ENCODE data around the gene PHF11. TPM values are rescaled to one million over a fixed set of nuclear protein-coding genes. Genes with fewer than 3 reads are reported as not detected.

PHF11 gene
- total RNA-seq, 1 experiment from 2014 or later = 24.0 TPM

GRCh38 chr13:49524740-49525501 is 29.2 kb downstream of the PHF11 start:
- no TSS peak for BruUV-seq (replicated peaks)
- intact Hi-C loops (cut with micrococcal nuclease; ENCODE audit: unreplicated experiment) = no loop called here
- H3K4me1 Mint-ChIP-seq (ENCODE audit: low read depth, unreplicated experiment) = no peaks in the 10 kb centered on the region
- no peak for DNase-seq
- no peak overlapping the region for H3K27ac Mint-ChIP-seq (ENCODE audit: unreplicated experiment)
- H3K36me3 Mint-ChIP-seq (ENCODE audit: insufficient read depth, unreplicated experiment) = peaks cover 4% of the 10 kb centered on the region
- CTCF ChIA-PET = interaction anchor here (0.6 to 0.7 kb wide), 2 partner anchors 13 to 378 kb away, joined by 3 to 4 read pairs; no protein-coding TSS in a partner anchor
- H3K4me3 Mint-ChIP-seq (ENCODE audit: low read depth, unreplicated experiment) = no peak overlapping the region
- H3K9me3 Mint-ChIP-seq (ENCODE audit: low read depth, unreplicated experiment) = no peaks in the 10 kb centered on the region
- no peak for TF ChIP-seq CTCF (IDR thresholded peaks at IDR 0.05; ENCODE audit: unreplicated experiment)
- no peaks in the 10 kb centered on the region for H3K27me3 Mint-ChIP-seq (ENCODE audit: unreplicated experiment)

- TF ChIP-seq CTCF (IDR thresholded peaks at IDR 0.05; ENCODE audit: unreplicated experiment) = no peak
- intact Hi-C loops (cut with micrococcal nuclease; ENCODE audit: unreplicated experiment) = no loop called here
- Mint-ChIP-seq H3K4me1 (ENCODE audit: low read depth, unreplicated experiment) (no peaks in the 10 kb centered on the region), H3K27ac (ENCODE audit: unreplicated experiment) (no peak overlapping the region), H3K9me3 (ENCODE audit: low read depth, unreplicated experiment) (no peaks in the 10 kb centered on the region), H3K27me3 (ENCODE audit: unreplicated experiment) (no peaks in the 10 kb centered on the region), H3K4me3 (ENCODE audit: low read depth, unreplicated experiment) (no peak overlapping the region), H3K36me3 (ENCODE audit: insufficient read depth, unreplicated experiment) (peaks cover 4% of the 10 kb centered on the region)
- BruUV-seq (replicated peaks) = no TSS peak
- DNase-seq = no peak
- CTCF ChIA-PET = no interaction called here
Observed at GRCh38 chr13:49527123-49527522, 31.4 kb downstream of the PHF11 start.

- Mint-ChIP-seq H3K27ac (ENCODE audit: unreplicated experiment) (no peak overlapping the region), H3K4me1 (ENCODE audit: low read depth, unreplicated experiment) (no peaks in the 10 kb centered on the region), H3K27me3 (ENCODE audit: unreplicated experiment) (no peaks in the 10 kb centered on the region), H3K36me3 (ENCODE audit: insufficient read depth, unreplicated experiment) (no peaks in the 10 kb centered on the region), H3K9me3 (ENCODE audit: low read depth, unreplicated experiment) (no peaks in the 10 kb centered on the region), H3K4me3 (ENCODE audit: low read depth, unreplicated experiment) (no peak overlapping the region)
- no peak for DNase-seq
- CTCF ChIA-PET = no interaction called here
- intact Hi-C loops (cut with micrococcal nuclease; ENCODE audit: unreplicated experiment) = no loop called here
- no peak for TF ChIP-seq CTCF (IDR thresholded peaks at IDR 0.05; ENCODE audit: unreplicated experiment)
- no TSS peak for BruUV-seq (replicated peaks)
Observed at GRCh38 chr13:49528161-49528560, 32.4 kb downstream of the PHF11 start.

GRCh38 chr13:49530457-49530856 is 34.7 kb downstream of the PHF11 start:
- DNase-seq = no peak
- intact Hi-C loops (cut with micrococcal nuclease; ENCODE audit: unreplicated experiment) = no loop called here
- BruUV-seq (replicated peaks) = no TSS peak
- TF ChIP-seq CTCF (IDR thresholded peaks at IDR 0.05; ENCODE audit: unreplicated experiment) = no peak
- Mint-ChIP-seq H3K36me3 (ENCODE audit: insufficient read depth, unreplicated experiment) (no peaks in the 10 kb centered on the region), H3K4me3 (ENCODE audit: low read depth, unreplicated experiment) (no peak overlapping the region), H3K4me1 (ENCODE audit: low read depth, unreplicated experiment) (no peaks in the 10 kb centered on the region), H3K27me3 (ENCODE audit: unreplicated experiment) (no peaks in the 10 kb centered on the region), H3K9me3 (ENCODE audit: low read depth, unreplicated experiment) (no peaks in the 10 kb centered on the region), H3K27ac (ENCODE audit: unreplicated experiment) (no peak overlapping the region)
- CTCF ChIA-PET = no interaction called here

All from Calu3 (cell line).